ENCODE results near the gene WDR55.
"Not testable (repeated sequence)": the region's sequence is repeated elsewhere in the genome, so short reads cannot be mapped to it uniquely, and the experiment has no call there.

WDR55 gene

DNA sequence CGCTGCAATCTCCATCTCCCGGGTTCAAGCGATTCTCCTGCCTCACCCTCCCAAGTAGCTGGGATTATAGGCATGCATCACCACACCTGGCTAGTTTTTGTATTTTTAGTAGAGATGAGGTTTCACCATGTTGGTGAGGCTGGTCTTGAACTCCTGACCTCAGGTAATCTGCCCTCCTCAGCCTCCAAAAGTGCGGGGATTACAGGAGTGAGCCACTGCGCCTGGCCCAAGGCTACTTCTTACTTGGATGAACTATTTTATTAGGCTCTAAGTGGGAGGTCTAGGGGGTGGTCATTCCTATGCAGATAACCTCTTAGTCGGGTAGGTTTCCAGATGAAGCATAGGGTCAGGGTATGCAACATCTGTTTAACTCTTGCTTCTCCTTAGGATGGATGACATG lies 4.3 kb upstream of the WDR55 start:
- not testable (repeated sequence) for FAIRE-seq

DNA sequence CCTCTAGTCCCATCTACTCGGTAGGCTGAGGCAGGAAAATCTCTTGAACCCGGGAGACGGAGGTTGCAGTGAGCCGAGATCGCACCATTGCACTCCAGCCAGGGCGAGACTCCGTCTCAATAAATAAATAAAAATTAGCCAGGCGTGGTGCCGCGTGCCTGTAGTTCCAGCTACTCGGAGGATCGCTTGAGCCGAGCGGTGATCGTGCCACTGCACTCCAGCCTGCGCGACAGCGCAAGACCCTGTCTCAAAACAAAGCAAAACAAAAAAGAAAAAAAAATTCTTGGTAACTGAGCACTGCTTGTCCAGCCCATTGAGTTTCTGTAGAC lies 710 bp upstream of the WDR55 start:
- no peak for FAIRE-seq

DNA sequence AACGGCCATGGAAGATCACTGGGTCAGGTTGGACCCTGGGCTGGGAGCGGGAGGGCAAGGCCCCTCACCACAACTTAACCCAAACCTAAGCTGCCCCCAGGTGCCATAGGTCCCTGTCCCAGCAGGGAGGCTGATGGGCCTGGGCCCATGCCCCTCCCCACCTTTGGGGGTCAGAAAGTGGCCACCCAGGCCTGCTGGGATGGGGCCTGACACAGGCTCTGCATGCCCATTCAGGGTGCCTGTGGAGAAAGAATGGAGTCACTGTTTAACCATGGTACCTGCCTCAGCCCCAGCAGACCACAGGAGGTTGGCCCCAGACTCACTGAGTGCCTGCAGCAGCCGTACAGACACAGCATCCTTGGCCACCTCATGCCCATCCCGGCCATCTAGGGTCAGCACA lies 6.3 kb downstream of the WDR55 start:
- FAIRE-seq, result not testable (repeated sequence)

DNA sequence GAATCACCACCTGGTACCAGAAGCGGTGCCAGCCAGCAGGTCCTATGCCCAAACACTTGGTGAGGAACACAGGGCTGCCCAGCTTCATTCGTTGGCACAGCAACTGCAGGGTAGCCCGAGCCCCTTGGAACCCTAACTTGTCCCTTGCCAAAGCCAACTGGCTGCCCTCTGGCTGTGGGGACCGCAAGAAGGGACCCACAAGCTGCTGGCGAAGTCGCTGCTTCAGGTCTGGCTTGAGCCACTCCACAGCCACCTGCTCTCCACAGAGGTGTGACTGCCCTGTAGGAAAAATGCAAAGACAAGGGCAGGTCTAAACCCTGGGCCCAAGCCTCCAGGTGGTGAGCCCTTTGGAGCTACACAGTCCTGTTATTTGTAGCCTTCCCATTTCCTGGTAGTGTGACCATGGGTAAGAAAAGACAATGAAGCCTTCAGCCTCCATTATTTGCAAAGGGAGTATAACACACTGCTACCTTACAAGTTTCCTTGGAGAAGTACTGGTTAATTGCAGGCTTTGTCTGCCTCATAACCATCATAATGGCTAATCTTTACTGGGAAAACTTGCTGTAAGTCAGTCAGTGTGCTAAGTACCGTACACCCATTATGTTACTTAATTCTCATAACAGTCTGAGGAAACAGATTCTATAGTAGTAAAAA lies 6.9 kb downstream of the WDR55 start:
- FAIRE-seq, result no peak

DNA sequence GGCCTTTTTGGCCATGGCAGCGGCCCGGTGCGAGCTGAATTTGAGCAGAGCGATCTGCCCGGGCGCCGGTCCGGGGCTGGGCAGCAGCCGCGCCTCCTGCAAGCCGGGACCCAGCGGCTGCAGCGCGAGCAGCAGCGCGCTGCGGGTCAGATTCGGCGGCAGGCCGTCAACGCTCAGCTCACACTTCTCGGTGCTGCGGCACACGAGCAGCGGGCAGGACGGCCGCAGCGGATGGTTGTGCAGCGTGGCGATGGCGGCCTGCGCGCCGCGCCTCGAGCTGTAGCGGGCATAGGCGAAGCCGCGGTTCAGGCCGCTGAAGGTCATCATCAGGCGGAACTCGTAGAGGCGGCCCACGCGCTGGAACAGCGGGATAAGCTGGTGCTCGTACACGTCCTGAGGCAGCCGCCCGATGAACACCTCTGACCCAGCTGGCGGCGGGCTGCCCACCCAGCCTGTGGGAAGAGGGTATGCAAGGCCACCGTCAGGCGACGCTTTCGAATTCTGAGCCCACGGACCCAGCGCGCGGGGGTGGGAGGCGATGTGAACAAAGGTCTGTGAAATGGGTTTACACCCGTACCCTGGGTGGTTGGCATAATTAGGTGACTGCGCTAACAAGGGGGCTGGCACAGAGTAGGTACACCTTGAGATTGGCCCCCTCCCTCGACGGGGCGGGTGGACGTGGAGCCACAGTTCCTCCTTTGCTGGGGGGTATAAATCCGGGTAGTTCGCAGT lies 7.9 kb downstream of the WDR55 start:
- FAIRE-seq, result no peak

DNA sequence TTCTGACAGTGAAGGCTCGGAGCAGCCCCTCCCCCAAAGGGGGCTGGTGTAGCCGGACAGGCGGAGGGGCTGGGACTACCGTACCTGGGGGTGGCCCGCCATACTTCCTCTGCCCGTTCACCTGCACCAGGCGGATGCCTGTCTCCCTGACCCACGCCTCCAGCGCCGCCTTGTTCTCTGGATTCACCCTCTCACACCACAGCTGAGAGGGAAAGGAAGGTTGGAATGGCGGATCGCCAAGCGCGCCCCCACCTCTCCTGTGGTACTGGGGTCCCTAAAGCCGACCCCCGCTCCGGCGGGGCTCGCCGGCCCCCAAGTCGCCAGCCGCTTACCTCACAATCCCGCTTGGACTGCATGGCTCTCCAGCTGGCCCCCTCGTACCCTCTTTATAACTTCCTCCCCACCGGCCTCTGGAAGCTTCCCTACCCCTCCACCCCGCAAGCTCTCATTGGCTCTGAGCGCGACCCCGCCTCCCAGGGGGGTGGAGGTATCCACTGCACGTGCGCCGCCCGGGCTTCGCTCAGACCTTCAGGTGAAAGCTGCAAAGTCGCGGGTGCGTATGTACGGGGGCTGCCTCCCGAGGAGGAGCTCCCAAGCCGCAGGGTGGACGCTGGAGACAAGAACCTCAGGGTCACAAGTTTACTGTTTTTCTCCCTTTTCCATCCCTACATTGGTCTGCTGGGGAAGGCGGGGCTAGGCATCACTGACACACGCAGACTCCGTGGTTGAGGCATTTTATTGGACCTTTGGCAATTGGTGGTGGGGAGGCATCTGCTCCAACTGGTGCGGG lies 8.7 kb downstream of the WDR55 start, which contains the start of gene DND1:
Gene DND1, minus strand, starts transcription at position 390 of the 790 bp plus-strand sequence. Its CDS starts 34 bp downstream, at position 356.
- FAIRE-seq, result no peak

DNA sequence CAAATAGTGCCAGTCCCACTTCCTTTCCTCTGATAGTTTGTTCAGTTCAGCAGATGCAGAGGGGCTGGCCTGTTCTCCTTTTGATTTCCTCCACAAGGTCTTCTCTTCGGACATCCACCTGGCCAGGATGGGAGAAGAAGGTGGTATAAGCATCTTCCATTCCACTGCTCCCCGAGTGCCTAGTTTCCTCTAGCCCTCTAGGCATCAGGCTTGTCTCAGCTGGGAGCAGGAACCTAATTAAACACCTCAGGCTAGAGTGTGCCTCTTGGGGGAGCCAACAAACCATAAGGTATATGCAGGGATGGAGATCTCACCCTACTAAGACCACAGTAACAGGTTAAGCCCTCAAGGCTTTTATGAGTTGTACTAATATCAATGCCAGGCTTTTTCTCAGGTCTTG lies 9.5 kb downstream of the WDR55 start:
- no peak for FAIRE-seq

DNA sequence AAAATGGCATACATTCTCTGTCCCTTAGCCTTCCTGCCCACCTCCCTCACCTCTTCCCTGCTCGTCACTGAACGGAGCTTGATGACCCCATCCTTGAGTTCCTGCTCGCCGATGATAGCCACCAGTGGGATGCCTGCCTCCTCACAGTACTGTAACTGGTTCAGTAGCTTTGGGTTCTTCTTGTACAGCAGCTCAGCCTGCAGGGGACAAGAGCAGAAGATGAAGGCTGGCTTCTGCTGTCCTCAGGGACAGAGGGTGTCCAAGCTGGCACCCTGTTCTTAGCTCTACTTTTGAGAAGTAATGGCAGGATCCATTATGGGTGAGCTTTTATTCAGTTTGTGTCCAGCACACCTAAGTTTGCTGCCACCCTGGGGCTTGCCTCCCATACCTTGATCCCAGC lies 9.9 kb downstream of the WDR55 start:
- no peak for FAIRE-seq

DNA sequence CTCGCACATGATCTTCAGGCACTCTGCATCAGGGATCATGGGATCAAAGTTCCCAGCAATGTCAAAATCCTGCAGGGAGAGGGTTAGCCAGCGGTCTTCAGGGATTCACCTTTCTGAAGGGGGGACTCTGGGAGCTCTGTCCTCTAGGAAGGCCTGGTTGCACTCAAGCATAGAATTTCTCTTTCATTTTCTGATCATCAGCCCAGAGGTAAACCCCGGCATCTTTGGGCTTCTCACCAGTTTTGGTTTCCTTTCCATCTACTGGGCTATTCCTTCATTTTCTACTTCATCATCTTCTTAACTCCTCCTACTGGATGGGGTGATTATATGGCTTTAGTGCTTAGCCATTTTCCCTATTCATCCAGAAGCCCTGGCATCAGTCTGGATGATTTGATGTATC lies 13.2 kb downstream of the WDR55 start:
- FAIRE-seq, result no peak

DNA sequence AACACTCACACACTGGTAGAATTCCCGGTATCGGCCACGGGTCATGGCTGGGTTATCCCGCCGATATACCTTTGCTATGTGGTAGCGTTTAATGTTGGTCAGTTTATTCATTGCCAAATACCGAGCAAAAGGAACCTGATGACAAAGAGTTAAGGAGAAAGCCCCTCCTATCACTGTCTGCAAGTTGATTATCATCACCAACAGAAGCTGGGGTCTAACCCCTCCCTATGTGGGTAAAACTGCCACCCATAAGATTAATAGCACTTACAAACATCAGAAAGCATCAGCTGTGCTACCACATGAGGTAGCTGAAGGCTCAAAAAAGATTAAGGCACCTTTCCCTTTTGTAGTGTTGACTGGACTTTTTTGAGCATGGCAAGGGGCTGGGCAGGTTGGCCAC lies 14.3 kb downstream of the WDR55 start:
- no peak for FAIRE-seq

DNA sequence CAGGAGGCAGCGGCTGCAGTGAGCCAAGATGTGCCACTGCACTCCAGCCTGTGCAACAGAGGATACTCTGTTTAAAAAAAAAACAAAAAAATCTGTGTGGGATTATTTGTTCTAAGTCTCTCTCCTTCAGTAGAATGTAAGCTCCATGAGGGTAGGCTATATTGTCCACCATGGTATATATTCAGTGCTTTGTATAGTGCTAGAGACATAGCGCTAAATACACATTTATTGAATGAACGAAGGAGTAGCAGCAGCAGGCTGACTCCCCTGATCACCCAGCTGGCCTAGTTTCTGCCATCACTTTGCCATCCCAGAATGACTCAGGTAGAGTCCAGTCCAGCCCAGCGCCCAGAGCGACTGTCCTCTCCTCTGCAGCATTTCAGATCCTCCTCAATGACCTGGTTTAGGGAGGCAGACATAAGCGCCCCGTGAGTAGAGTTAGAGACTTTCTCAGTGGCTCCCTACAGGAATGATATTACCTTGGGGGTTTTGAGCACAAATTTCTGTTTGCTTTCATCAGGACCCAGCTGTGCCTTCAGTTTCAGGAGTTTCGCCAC lies 25.8 kb downstream of the WDR55 start:
- FAIRE-seq, result no peak

DNA sequence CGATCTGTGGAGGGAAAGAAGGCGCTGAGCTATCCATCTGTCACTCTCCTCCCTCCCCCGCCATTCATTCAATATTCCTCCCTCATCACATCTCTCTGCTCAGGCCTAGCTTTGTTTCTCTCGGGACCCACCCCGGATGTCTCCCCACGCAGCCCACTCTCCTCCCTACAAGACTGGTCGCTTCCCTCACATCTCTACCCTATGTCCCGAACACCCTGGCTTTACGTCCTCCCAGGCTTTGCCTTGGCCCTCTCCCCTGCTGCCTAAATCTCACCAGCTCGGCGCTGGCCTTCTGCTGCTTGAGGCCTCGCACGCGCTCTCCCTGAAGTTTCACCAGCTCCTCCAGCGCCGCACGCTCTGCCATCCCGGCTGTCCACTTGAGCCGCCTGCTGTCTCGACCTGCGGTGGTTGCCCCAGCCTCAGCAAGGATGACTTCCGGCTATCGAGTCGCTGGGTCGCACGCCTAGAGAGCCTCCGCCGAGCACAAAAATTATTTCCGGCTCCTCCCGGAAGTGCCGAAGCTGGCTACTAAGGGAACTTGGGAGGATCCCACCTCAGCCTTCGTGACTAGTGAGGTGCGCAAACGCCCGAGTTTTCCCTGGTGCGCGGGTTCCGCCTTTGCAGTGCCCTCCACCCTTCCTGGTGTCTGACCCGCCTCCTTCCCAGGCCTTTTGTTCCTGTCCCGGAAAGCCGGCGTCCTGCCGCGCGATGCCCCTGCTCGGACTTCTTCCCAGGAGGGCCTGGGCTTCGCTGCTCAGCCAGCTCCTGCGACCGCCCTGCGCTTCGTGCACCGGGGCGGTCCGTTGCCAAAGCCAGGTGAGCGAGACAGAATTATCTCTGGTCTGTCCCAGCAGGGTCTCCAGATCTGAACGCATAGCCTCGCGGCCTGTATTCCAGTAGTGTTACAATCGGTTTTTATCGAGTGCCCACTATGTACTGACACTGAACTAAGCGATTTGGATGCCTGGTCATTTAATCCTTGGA lies 26.5 kb downstream of the WDR55 start, which contains the start of the genes HARS1 and HARS2:
Gene HARS1, minus strand, starts transcription at position 430 of the 984 bp plus-strand sequence. Its CDS starts 66 bp downstream, at position 364.
Gene HARS2, plus strand, starts transcription at position 515 of the 984 bp plus-strand sequence. Its CDS starts 194 bp downstream, at position 709.
- FAIRE-seq, result peak; percentile 43

DNA sequence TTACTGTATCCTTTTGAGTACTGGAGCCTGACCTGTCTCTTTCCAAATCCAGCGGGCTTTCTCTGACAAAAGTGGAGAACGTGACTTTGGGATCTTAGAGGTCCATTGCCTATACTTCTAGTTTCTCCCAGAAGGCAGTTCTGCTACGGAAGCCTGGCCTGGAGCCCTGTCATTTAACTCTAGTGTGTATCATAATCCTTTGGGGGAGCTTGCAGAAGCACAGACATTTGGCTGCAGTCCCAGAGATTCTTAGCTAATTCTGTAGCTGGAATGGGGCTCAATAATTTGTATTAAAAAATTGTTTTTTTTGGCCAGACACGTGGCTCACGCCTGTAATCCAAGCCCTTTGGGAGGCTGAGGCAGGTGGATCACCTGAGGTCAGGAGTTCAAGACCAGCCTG lies 29.6 kb downstream of the WDR55 start:
- no peak for FAIRE-seq

DNA sequence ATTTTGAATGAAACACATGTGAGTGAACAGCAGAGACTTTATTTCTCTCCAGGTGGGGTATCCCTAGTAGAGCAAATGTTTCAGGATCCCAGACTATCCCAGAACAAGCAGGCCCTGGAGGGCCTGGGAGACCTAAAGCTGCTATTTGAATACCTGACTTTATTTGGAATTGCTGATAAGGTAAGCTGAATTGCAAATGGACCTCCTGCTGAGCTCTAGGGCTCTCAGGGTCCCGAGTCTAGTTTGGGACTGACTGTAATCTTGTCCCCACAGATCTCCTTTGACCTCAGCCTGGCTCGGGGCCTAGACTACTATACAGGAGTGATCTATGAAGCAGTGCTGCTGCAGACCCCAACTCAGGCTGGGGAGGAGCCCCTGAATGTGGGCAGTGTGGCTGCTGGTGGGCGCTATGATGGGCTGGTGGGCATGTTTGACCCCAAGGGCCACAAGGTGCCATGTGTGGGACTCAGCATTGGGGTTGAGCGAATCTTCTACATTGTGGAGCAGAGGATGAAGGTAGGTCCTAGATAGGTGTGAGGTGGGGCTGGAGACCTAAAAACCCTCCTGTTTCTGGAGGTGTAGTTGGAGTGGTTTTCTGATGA lies 32.3 kb downstream of the WDR55 start:
- no peak for FAIRE-seq

DNA sequence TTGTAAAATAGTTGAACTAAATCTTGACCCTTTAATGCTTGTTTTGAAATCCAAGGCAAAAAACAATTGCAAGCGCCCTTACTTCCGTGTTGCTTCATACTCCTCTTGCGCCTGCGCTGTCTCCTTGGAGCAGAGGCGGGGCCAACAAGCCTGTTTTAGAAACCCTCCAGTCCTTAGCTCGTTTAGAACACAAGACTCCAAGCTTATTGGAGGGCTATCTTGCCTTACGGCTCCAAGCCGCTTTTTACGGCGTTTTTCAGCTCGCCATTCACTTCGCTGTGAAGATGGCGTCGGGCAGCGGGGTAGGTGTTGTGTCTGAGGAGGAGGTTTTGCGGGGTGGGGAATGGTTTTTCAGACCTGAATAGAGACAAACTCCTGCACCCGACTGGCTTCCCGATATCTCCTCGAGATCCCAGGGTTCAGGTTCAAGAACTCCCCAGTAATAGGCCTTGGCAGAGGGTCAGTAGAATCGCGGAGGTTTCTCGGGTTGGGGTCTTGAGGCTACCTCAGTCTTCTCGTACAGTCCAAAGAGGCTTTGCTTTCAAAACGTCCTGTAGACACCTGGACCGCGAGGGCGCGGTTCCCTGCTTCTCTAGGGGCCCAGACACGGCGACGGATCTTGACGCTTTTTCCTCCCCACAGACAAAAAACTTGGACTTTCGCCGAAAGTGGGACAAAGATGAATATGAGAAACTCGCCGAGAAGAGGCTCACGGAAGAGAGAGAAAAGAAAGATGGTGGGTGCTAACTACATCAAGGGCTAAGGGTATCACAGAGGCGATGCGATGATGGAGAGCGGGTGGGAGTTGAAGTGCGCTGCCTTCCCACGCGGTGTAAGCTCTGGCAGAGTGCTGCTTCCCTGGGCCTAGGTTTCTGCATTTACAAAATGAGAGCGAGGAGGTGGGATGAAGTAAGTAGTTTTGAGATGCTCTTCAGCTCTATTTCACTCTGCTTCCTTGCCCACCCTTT lies 35.8 kb downstream of the WDR55 start, which contains the start of gene ZMAT2:
Gene ZMAT2, plus strand, starts transcription at position 271 of the 968 bp plus-strand sequence. Its CDS starts 14 bp downstream, at position 285.
- FAIRE-seq, result peak; percentile 97

DNA sequence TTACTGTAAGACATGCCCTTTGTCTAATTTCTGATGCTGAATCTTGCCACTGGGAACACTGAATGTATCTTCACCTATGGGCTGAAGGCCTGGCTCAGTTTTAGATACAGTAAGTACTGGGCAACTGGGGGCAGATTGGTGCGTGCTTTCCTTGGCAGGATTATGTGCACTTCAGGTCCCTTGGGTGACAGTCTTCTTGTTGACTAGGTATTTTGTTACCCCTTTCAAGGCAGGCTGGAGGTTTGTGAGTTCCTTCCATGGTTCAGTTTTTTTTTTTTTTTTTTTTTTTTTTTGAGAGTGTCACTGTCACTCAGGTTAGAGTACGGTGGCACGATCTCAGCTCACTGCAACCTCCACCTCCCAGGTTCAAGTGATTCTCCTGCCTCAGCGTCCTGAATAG lies 43.1 kb downstream of the WDR55 start:
- no peak for FAIRE-seq

DNA sequence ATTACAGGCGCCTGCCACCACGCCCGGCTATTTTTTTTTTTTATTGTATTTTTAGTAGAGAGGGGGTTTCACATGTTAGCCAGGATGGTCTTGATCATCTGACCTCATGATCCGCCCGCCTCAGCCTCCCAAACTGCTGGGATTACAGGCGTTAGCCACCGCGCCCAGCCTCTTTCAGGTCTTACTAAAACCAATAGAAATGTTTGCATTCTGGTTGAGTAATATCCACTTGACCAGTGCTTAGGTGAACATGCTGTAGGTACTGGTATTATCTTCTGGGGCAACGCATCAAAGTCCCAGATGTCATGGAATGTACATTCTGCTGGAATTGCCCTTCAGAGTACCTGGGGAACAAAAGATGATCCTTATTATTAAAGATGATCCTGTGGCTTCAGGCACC lies 44.1 kb downstream of the WDR55 start:
- FAIRE-seq, result not testable (repeated sequence)

DNA sequence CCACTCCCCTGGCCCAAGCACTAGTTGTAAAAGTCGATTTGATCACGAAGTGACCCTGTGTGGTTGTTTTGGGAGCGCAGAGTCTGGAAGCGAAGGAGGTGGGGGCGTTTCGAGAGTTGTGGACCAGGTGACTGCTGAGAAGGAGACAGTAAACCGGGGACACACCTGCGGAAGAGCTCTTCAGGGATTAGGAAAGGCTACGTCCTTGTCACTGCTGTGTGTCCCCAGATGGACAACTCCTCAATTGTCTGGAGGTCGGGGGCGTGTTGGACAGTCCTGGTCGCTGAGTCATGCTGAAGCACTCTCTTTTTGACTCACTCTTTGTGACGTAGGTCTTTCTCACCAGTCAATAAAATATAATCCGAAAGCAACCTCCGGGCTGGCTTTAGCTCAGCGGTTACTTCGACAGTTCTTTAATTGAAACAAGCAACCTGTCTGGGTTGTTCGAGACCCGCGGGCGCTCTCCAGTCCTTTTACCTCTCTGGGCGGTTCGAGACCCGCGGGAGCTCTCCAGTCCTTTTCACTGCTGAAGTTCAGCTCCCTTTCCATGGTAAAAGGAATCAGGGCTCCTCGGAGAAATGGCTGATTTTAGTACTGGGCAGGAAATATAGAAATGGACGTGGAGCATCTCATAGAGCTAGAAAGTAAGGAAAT lies 46.3 kb downstream of the WDR55 start:
- FAIRE-seq, result peak; percentile 98

DNA sequence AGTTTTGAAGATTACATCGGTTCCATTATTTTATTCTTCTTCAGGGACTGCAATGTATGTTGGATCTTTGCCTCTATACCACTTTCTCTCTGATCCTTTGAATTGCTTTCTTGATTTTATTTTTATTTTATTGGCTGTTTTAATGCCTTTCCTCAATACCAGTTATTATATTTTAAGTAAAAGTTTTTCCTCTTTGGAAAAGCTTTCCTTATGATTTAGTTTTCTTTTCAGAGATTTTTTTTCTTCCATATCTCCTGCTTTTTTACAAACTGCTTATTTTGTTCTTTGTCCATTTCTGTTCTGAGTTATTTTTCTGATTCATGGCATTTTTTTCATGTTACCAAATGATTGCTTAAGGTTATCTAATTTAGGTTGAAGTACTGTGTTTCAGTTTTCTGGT lies 47.1 kb downstream of the WDR55 start:
- peak; percentile 66 for FAIRE-seq
